HepG2 (cell line): ENCODE data around the gene DPM1. TPM values are rescaled to one million over a fixed set of nuclear protein-coding genes. Genes with fewer than 3 reads are reported as not detected.

Source experiments
- ATAC-seq: fragments of 200-7000 bp; cut with Tn5 transposase; 3 replicates; pipeline ENCODE4 v1.9.1; 2020; ENCODE audit warnings: mild to moderate bottlenecking, moderate library complexity
- BruUV-seq: library from RNA; stranded (reverse); fragments of 400-500 nt; replicated peaks from 2 replicates; lab custom pipeline; 2021; lab: Mats Ljungman, UMichigan
- CTCF ChIA-PET: fragments of 300-600 bp; formaldehyde crosslinking; extraction: SDS; loops from one replicate; lab custom pipeline; 2021; ENCODE audit warnings: low total read pairs, inconsistent platforms, low intra/inter-chr PET ratio; lab: Yijun Ruan, JAX
- POLR2A ChIA-PET: fragments of 350-600 bp; sonication (Branson Sonifier 250); formaldehyde crosslinking; loops from one replicate; lab custom pipeline; 2020; ENCODE audit warnings: antibody characterized with exemption, inconsistent platforms; lab: Yijun Ruan, JAX
- DNase-seq: peaks from one replicate; pipeline ENCODE4 v3.0.0-alpha.2; 2015; ENCODE audit warnings: low spot score
- FAIRE-seq: peaks from 3 replicates; lab custom pipeline; 2011; peaks lifted over from hg19 to GRCh38; lab: Jason Lieb, UNC
- H2AFZ ChIP-seq: one replicate; pipeline ENCODE4 v1.6.1; 2011; ENCODE audit warnings: low read length, inconsistent platforms
- H3K27ac ChIP-seq: fragments of 300-600 bp; 3 replicates; pipeline ENCODE4 v1.8.0; 2011; ENCODE audit warnings: mixed run types, mild to moderate bottlenecking, mixed read lengths, low read length, inconsistent platforms; ENCODE audit not compliant: insufficient read depth; ENCODE audit errors: extremely low read length
- H3K27me3 ChIP-seq, 2 experiments: fragments of 200-600 bp in 1 of 2; 2 replicates in 1 of 2; 3 replicates in 1 of 2; pipeline versions ENCODE4 v1.6.0 to v1.8.0; 2011; ENCODE audit warnings: low read length in 2 of 2, mild to moderate bottlenecking in 2 of 2, moderate library complexity in 2 of 2, inconsistent platforms in 1 of 2; ENCODE audit not compliant: insufficient read depth in 2 of 2, control insufficient read depth in 1 of 2
- H3K36me3 ChIP-seq, 2 experiments: fragments of 200-600 bp in 1 of 2; replicated peaks in 1 of 2; 2 replicates in 1 of 2; 3 replicates in 1 of 2; pipeline versions ENCODE4 v1.5.1 to v1.8.0; 2011; ENCODE audit warnings: low read length in 2 of 2, inconsistent platforms in 1 of 2; ENCODE audit not compliant: insufficient read depth in 2 of 2, control insufficient read depth in 1 of 2
- H3K4me1 ChIP-seq: 2 replicates; pipeline ENCODE4 v1.5.1; 2012; ENCODE audit warnings: low read length, inconsistent platforms; ENCODE audit not compliant: insufficient read depth
- H3K4me2 ChIP-seq: 2 replicates; pipeline ENCODE4 v1.6.0; 2011; ENCODE audit warnings: low read depth, low read length, inconsistent platforms
- H3K4me3 ChIP-seq, 3 experiments: fragments of 200-600 bp in 1 of 3; sonication (generic), shearing (Covaris generic) in 1 of 3; replicated peaks in 1 of 3; 2 replicates each; pipeline ENCODE4 v1.5.1; 2011 to 2016; ENCODE audit warnings: low read length in 3 of 3, inconsistent platforms in 2 of 3, low read depth in 2 of 3, mild to moderate bottlenecking in 2 of 3, control low read depth in 1 of 3, mixed read lengths in 1 of 3; ENCODE audit not compliant: insufficient read depth in 1 of 3
- H3K79me2 ChIP-seq: one replicate; pipeline ENCODE4 v1.6.1; 2011; ENCODE audit warnings: low read length, inconsistent platforms; ENCODE audit not compliant: insufficient read depth
- H3K9ac ChIP-seq: 2 replicates; pipeline ENCODE4 v1.6.0; 2011; ENCODE audit warnings: mild to moderate bottlenecking, low read depth, low read length, inconsistent platforms; ENCODE audit not compliant: insufficient read depth
- H3K9me3 ChIP-seq: 2 replicates; pipeline ENCODE4 v1.5.1; 2012; ENCODE audit warnings: mild to moderate bottlenecking, low read length
- H4K20me1 ChIP-seq: 2 replicates; pipeline ENCODE4 v1.6.0; 2011; ENCODE audit warnings: inconsistent platforms, mild to moderate bottlenecking, low read length, moderate library complexity; ENCODE audit not compliant: insufficient read depth
- HMG20B ChIP-seq: conservative IDR thresholded peaks from 2 replicates; pipeline ENCODE4 v1.6.1; 2016; ENCODE audit warnings: missing genetic modification reagents, missing compliant biosample characterization
- RBM22 ChIP-seq: fragments of 200-400 bp; formaldehyde crosslinking; optimal IDR thresholded peaks from 2 replicates; pipeline ENCODE3; 2017; ENCODE audit warnings: mild to moderate bottlenecking, low read length, moderate library complexity
- TGIF2 ChIP-seq: IDR thresholded peaks from 2 replicates; pipeline ENCODE4 v1.6.1; 2016; ENCODE audit warnings: control low read depth, missing compliant biosample characterization
- ZFP82 ChIP-seq: sonication (generic); formaldehyde crosslinking; IDR thresholded peaks from 2 replicates; pipeline ENCODE4 v1.5.1; 2020; ENCODE audit warnings: mild to moderate bottlenecking, missing genetic modification reagents, borderline replicate concordance
- ZNF232 ChIP-seq: sonication (generic); formaldehyde crosslinking; IDR thresholded peaks from 2 replicates; pipeline ENCODE4 v1.4.0; 2020; ENCODE audit warnings: missing genetic modification reagents, borderline replicate concordance
- WGBS: methylation state at CpG from one replicate; pipeline ENCODE4 v1.1.6; 2017; ENCODE audit warnings: low lambda C conversion rate; 5-methylcytosine and 5-hydroxymethylcytosine counted together
- in situ Hi-C: cut with HindIII; loops from 2 replicates; pipeline ENCODE4 v1.10.0; 2017; ENCODE audit warnings: low pct_unique_long_range_greater_than_20kb; ENCODE audit not compliant: extremely low pct_ligation_motif_present
- intact Hi-C: fragments of 100-400 bp; cut with micrococcal nuclease; formaldehyde crosslinking; loops from one replicate; pipeline ENCODE4 v1.10.0; 2022; ENCODE audit not compliant: unreplicated experiment
- polyA plus RNA-seq, 8 experiments: library from polyadenylated mRNA; depleted of rRNA in 3 of 8; stranded (reverse) in 7 of 8; unstranded in 1 of 8; fragments of >200 nt; fragmentation: Illumina TruSeq in 4 of 8; extraction: Trizol in 4 of 8; gene quantifications; 2 replicates each; pipeline versions ENCODE4 v1.2.1 to v1.2.3, GENCODE V29; 2011 to 2016; ENCODE audit warnings: low read depth in 4 of 8, missing spikeins in 1 of 8, mixed read lengths in 1 of 8; ENCODE audit not compliant: insufficient read depth in 1 of 8
- total RNA-seq, 5 experiments: library from RNA; depleted of rRNA; stranded (reverse); fragments of >200 nt; fragmentation: Illumina TruSeq; extraction: Trizol; gene quantifications; 2 replicates each; pipeline ENCODE4 v1.2.3, GENCODE V29; 2016; ENCODE audit warnings: low read depth in 1 of 5

Gene DPM1
- total and polyA plus RNA-seq, 2 of the 13 experiments (the other 11 are each of a cell fraction or from before 2014, with no cell fraction given), result 83.2 to 161 TPM

- peaks cover 29 to 70% of the 10 kb centered on the region in 2 experiments for H3K36me3 ChIP-seq
- no peak overlapping the region for H3K9ac ChIP-seq
- no peaks in the 10 kb centered on the region for H3K79me2 ChIP-seq
- 95% methylated on average over 7 of the region's 7 CpGs for WGBS
- no peak overlapping the region for H3K27ac ChIP-seq
- H3K27me3 ChIP-seq, result no peaks in the 10 kb centered on the region
- ChIA-PET POLR2A (no interaction called here), CTCF (no interaction called here)
- no TSS peak for BruUV-seq
- DNase-seq (no peak), ATAC-seq (no peak), FAIRE-seq (no peak)
- peaks cover 3% of the 10 kb centered on the region; the same call in 1 of the 2 replicates for H4K20me1 ChIP-seq
- H3K4me2 ChIP-seq, result no peak overlapping the region
- H3K9me3 ChIP-seq, result no peaks in the 10 kb centered on the region
- peaks cover 26% of the 10 kb centered on the region for H3K4me1 ChIP-seq
- TF ChIP-seq HMG20B (CRISPR knock-in tag) (no peak), RBM22 (peak; percentile 90)
- TF ChIP-seq, all 625 proteins: peak for 1
- H2AFZ ChIP-seq, result no peak overlapping the region
- intact Hi-C loops (loop anchor here (2.0 kb wide), 1 partner anchor 37 kb away; no protein-coding TSS in a partner anchor), in situ Hi-C loops (no loop called here)
- no peak overlapping the region for H3K4me3 ChIP-seq
Measured at GRCh38 chr20:50893620-50894019, 64.7 kb downstream of the DPM1 start.

GRCh38 chr20:50892394-50892793 lies 65.9 kb downstream of the DPM1 start:
- POLR2A ChIA-PET, result interaction anchor here (1.4 kb wide), 1 partner anchor 20 kb away, joined by 3 read pairs; no protein-coding TSS in a partner anchor
- no peaks in the 10 kb centered on the region for H3K79me2 ChIP-seq
- ATAC-seq, result no peak
- in situ Hi-C loops, result no loop called here
- H3K9ac ChIP-seq, result no peak overlapping the region
- WGBS, result 98% methylated on average over 8 of the region's 8 CpGs
- FAIRE-seq, result no peak
- TF ChIP-seq ZNF232 (CRISPR knock-in tag) (no peak), ZFP82 (CRISPR knock-in tag) (no peak), TGIF2 (CRISPR knock-in tag) (no peak)
- TF ChIP-seq, all 625 proteins: peak for 0
- DNase-seq, result no peak
- BruUV-seq, result no TSS peak
- Histone ChIP-seq H3K27ac (no peak overlapping the region), H4K20me1 (peaks cover 6% of the 10 kb centered on the region; the same call in 1 of the 2 replicates), H3K27me3 (no peaks in the 10 kb centered on the region), H3K4me3 (no peak overlapping the region), H3K4me2 (no peak overlapping the region), H3K36me3 (peaks cover 25 to 60% of the 10 kb centered on the region in 2 experiments), H2AFZ (no peak overlapping the region), H3K4me1 (peaks cover 26% of the 10 kb centered on the region), H3K9me3 (no peaks in the 10 kb centered on the region)
- intact Hi-C loops, result no loop called here
- CTCF ChIA-PET, result no interaction called here
